Ectodermal cell (in vitro differentiated cells): ENCODE results near the gene HMOX1.

ENCODE experiments used
- H3K27ac ChIP-seq: 2 replicates; pipeline ENCODE4 v1.7.0; 2013; ENCODE audit warnings: mild to moderate bottlenecking, low read depth, low read length; ENCODE audit not compliant: insufficient read depth, poor library complexity, severe bottlenecking
- H3K27me3 ChIP-seq: 2 replicates; pipeline ENCODE4 v1.7.0; 2013; ENCODE audit warnings: mild to moderate bottlenecking, low read length; ENCODE audit not compliant: insufficient read depth, control insufficient read depth, poor library complexity, severe bottlenecking
- H3K36me3 ChIP-seq: one replicate; pipeline ENCODE4 v1.7.0; 2013; ENCODE audit warnings: low read length; ENCODE audit not compliant: control insufficient read depth, insufficient read depth
- H3K4me1 ChIP-seq: one replicate; pipeline ENCODE4 v1.7.0; 2013; ENCODE audit warnings: low read length; ENCODE audit not compliant: control insufficient read depth, insufficient read depth
- H3K4me3 ChIP-seq: 2 replicates; pipeline ENCODE4 v1.7.0; 2013; ENCODE audit warnings: low read depth, low read length, control low read depth; ENCODE audit not compliant: insufficient read depth
- H3K9me3 ChIP-seq: 2 replicates; pipeline ENCODE4 v1.7.0; 2013; ENCODE audit warnings: mild to moderate bottlenecking, low read length, moderate library complexity; ENCODE audit not compliant: control insufficient read depth
- WGBS, 2 experiments: methylation state at CpG; one replicate each; pipeline ENCODE4 v1.1.7; 2013; ENCODE audit warnings: missing lambda C conversion rate in 2 of 2; 5-methylcytosine and 5-hydroxymethylcytosine counted together

Gene HMOX1

GRCh38 chr22:35367331-35367886 is 13.5 kb upstream of the HMOX1 start:
- H3K9me3 ChIP-seq = no peaks in the 10 kb centered on the region
- no peaks in the 10 kb centered on the region for H3K27me3 ChIP-seq
- no peak overlapping the region for H3K27ac ChIP-seq
- no peaks in the 10 kb centered on the region for H3K36me3 ChIP-seq
- H3K4me3 ChIP-seq = no peak overlapping the region
- no peaks in the 10 kb centered on the region for H3K4me1 ChIP-seq
- 96% methylated on average over 9 of the region's 9 CpGs for WGBS, 2 experiments

GRCh38 chr22:35368386-35368785 is 12.5 kb upstream of the HMOX1 start:
- Histone ChIP-seq H3K9me3 (no peaks in the 10 kb centered on the region), H3K27me3 (no peaks in the 10 kb centered on the region), H3K4me3 (no peak overlapping the region), H3K4me1 (no peaks in the 10 kb centered on the region), H3K36me3 (no peaks in the 10 kb centered on the region), H3K27ac (no peak overlapping the region)
- WGBS, 2 experiments = 77 to 93% methylated on average over 6 of the region's 6 CpGs

GRCh38 chr22:35369996-35370395 is 10.9 kb upstream of the HMOX1 start:
- Histone ChIP-seq H3K9me3 (no peaks in the 10 kb centered on the region), H3K27ac (no peak overlapping the region), H3K4me1 (no peaks in the 10 kb centered on the region), H3K36me3 (no peaks in the 10 kb centered on the region), H3K27me3 (no peaks in the 10 kb centered on the region), H3K4me3 (no peak overlapping the region)
- 76 to 77% methylated on average over 2 of the region's 2 CpGs for WGBS, 2 experiments

GRCh38 chr22:35373781-35374180 is 7.1 kb upstream of the HMOX1 start:
- no peak overlapping the region for H3K27ac ChIP-seq
- 84 to 87% methylated on average over 6 of the region's 6 CpGs for WGBS, 2 experiments
- no peak overlapping the region for H3K4me3 ChIP-seq
- no peaks in the 10 kb centered on the region for H3K9me3 ChIP-seq
- no peaks in the 10 kb centered on the region for H3K36me3 ChIP-seq
- H3K4me1 ChIP-seq = peaks cover 10% of the 10 kb centered on the region
- H3K27me3 ChIP-seq = no peaks in the 10 kb centered on the region

GRCh38 chr22:35375031-35375430 is 5.9 kb upstream of the HMOX1 start:
- Histone ChIP-seq H3K4me3 (no peak overlapping the region), H3K9me3 (no peaks in the 10 kb centered on the region), H3K27ac (no peak overlapping the region), H3K4me1 (peaks cover 10% of the 10 kb centered on the region), H3K36me3 (no peaks in the 10 kb centered on the region), H3K27me3 (no peaks in the 10 kb centered on the region)
- 94% methylated on average over 3 of the region's 3 CpGs for WGBS, 2 experiments

GRCh38 chr22:35375526-35375925 is 5.4 kb upstream of the HMOX1 start:
- H3K4me1 ChIP-seq = peaks cover 11% of the 10 kb centered on the region
- H3K27me3 ChIP-seq = no peaks in the 10 kb centered on the region
- no peaks in the 10 kb centered on the region for H3K9me3 ChIP-seq
- no peak overlapping the region for H3K27ac ChIP-seq
- H3K4me3 ChIP-seq = no peak overlapping the region
- no peaks in the 10 kb centered on the region for H3K36me3 ChIP-seq
- 89 to 93% methylated on average over 8 of the region's 8 CpGs for WGBS, 2 experiments

- Histone ChIP-seq H3K4me3 (no peak overlapping the region), H3K9me3 (no peaks in the 10 kb centered on the region), H3K27ac (peak overlapping the region; percentile 87), H3K36me3 (no peaks in the 10 kb centered on the region), H3K27me3 (peaks cover 7% of the 10 kb centered on the region), H3K4me1 (peaks cover 12% of the 10 kb centered on the region)
- 10% methylated on average over 17 of the region's 17 CpGs for WGBS, 2 experiments
Measured at GRCh38 chr22:35376728-35377472, 4.0 kb upstream of the HMOX1 start.

GRCh38 chr22:35377735-35378134 is 3.2 kb upstream of the HMOX1 start:
- H3K4me3 ChIP-seq = no peak overlapping the region
- no peaks in the 10 kb centered on the region for H3K36me3 ChIP-seq
- WGBS, 2 experiments = 33 to 42% methylated on average over 3 of the region's 3 CpGs
- H3K9me3 ChIP-seq = no peaks in the 10 kb centered on the region
- H3K27me3 ChIP-seq = peaks cover 7% of the 10 kb centered on the region
- peaks cover 12% of the 10 kb centered on the region for H3K4me1 ChIP-seq
- no peak overlapping the region for H3K27ac ChIP-seq

- no peaks in the 10 kb centered on the region for H3K9me3 ChIP-seq
- no peak overlapping the region for H3K27ac ChIP-seq
- 79 to 92% methylated on average over 3 of the region's 3 CpGs for WGBS, 2 experiments
- no peak overlapping the region for H3K4me3 ChIP-seq
- H3K27me3 ChIP-seq = peaks cover 7% of the 10 kb centered on the region
- H3K4me1 ChIP-seq = peaks cover 12% of the 10 kb centered on the region
- H3K36me3 ChIP-seq = no peaks in the 10 kb centered on the region
Measured at GRCh38 chr22:35378621-35379020, 2.3 kb upstream of the HMOX1 start.

- Histone ChIP-seq H3K4me3 (no peak overlapping the region), H3K27ac (no peak overlapping the region), H3K27me3 (peaks cover 7% of the 10 kb centered on the region), H3K36me3 (no peaks in the 10 kb centered on the region), H3K9me3 (no peaks in the 10 kb centered on the region), H3K4me1 (peaks cover 12% of the 10 kb centered on the region)
- 84 to 91% methylated on average over 10 of the region's 10 CpGs for WGBS, 2 experiments
Measured at GRCh38 chr22:35379146-35379993, 1.5 kb upstream of the HMOX1 start.
